Measurements from ENCODE around the gene U2AF1L4. TPM values are rescaled to one million over a fixed set of nuclear protein-coding genes. Genes with fewer than 3 reads are reported as not detected.

U2AF1L4 gene
- total RNA-seq, 4 donors from 2014 or later, result 18.8 to 45.5 (median 21.9) TPM

GRCh38 chr19:35695895-35696422, 49.3 kb downstream of the U2AF1L4 start:
- Histone ChIP-seq H3K27ac (no peak overlapping the region), H3K4me1 (no peaks in the 10 kb centered on the region), H3K4me3 (no peak overlapping the region), H3K27me3 (no peaks in the 10 kb centered on the region), H3K36me3 (no peaks in the 10 kb centered on the region), H3K9me3 (no peaks in the 10 kb centered on the region)
- no peak for DNase-seq (ENCODE audit: low spot score in 2 of 2)
- 87% methylated on average over 2 of the region's 2 CpGs for WGBS
- no peak for TF ChIP-seq POLR2A (IDR thresholded peaks at IDR 0.05)
- TF ChIP-seq EP300 (IDR thresholded peaks at IDR 0.05), result no peak
- TF ChIP-seq, protein P1, sequence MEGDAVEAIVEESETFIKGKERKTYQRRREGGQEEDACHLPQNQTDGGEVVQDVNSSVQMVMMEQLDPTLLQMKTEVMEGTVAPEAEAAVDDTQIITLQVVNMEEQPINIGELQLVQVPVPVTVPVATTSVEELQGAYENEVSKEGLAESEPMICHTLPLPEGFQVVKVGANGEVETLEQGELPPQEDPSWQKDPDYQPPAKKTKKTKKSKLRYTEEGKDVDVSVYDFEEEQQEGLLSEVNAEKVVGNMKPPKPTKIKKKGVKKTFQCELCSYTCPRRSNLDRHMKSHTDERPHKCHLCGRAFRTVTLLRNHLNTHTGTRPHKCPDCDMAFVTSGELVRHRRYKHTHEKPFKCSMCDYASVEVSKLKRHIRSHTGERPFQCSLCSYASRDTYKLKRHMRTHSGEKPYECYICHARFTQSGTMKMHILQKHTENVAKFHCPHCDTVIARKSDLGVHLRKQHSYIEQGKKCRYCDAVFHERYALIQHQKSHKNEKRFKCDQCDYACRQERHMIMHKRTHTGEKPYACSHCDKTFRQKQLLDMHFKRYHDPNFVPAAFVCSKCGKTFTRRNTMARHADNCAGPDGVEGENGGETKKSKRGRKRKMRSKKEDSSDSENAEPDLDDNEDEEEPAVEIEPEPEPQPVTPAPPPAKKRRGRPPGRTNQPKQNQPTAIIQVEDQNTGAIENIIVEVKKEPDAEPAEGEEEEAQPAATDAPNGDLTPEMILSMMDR (IDR thresholded peaks at IDR 0.05), result no peak
- TF ChIP-seq POLR2AphosphoS5 (IDR thresholded peaks at IDR 0.05), result no peak

- Histone ChIP-seq H3K27me3 (no peaks in the 10 kb centered on the region), H3K4me3 (no peak overlapping the region), H3K36me3 (no peaks in the 10 kb centered on the region), H3K9me3 (no peaks in the 10 kb centered on the region), H3K4me1 (no peaks in the 10 kb centered on the region), H3K27ac (no peak overlapping the region)
- WGBS, result 33% methylated on average over 8 of the region's 8 CpGs
- TF ChIP-seq, protein P1 (IDR thresholded peaks at IDR 0.05), result peak; percentile 97 to 98
- no peak for TF ChIP-seq EP300 (IDR thresholded peaks at IDR 0.05)
- peak; percentile 84 to 91 for DNase-seq (ENCODE audit: low spot score in 2 of 2)
These were observed 51.2 kb downstream of the U2AF1L4 start for GRCh38 chr19:35693835-35694599.

- Histone ChIP-seq H3K4me3 (no peak overlapping the region), H3K4me1 (no peaks in the 10 kb centered on the region), H3K9me3 (no peaks in the 10 kb centered on the region), H3K27ac (no peak overlapping the region), H3K27me3 (no peaks in the 10 kb centered on the region), H3K36me3 (no peaks in the 10 kb centered on the region)
- DNase-seq (ENCODE audit: low spot score in 2 of 2), result no peak
- WGBS, result 18% methylated on average over 8 of the region's 8 CpGs
- no peak for TF ChIP-seq POLR2AphosphoS5 (IDR thresholded peaks at IDR 0.05)
- TF ChIP-seq, protein P1 (IDR thresholded peaks at IDR 0.05), result no peak
These were observed 51.8 kb downstream of the U2AF1L4 start for GRCh38 chr19:35693422-35693821.

Other genes starting within 250 kb of the U2AF1L4 start
- gene DMKN, start 231.8 kb downstream of the U2AF1L4 start, total RNA-seq, result 1,000 to 10,000 TPM; 2,237 to 6,229 (median 5,437) TPM
- 1,000 to 10,000 TPM in 3 of 4 donors, 100 to 1,000 TPM in 1; 308 to 1,594 (median 1,430) TPM for gene SBSN, start 217.1 kb downstream of the U2AF1L4 start, total RNA-seq
- 1 to 10 TPM; 4.1 to 8.4 (median 6.4) TPM for gene GAPDHS, start 212.0 kb downstream of the U2AF1L4 start, total RNA-seq
- 100 to 1,000 TPM in 3 of 4 donors, 10 to 100 TPM in 1; 67.5 to 158 (median 118) TPM for gene TMEM147, start 199.8 kb downstream of the U2AF1L4 start, total RNA-seq
- not detected for gene ATP4A, start 181.8 kb downstream of the U2AF1L4 start, total RNA-seq
- gene PMIS2, start 159.2 kb downstream of the U2AF1L4 start, total RNA-seq, result not detected
- 10 to 100 TPM; 14.9 to 18.4 (median 16.4) TPM for gene HAUS5, start 132.7 kb downstream of the U2AF1L4 start, total RNA-seq
- 10 to 100 TPM; 45.1 to 75.9 (median 65.0) TPM for gene RBM42, start 116.4 kb downstream of the U2AF1L4 start, total RNA-seq
- gene ETV2, start 103.7 kb downstream of the U2AF1L4 start, total RNA-seq, result 1 to 10 TPM; 1.0 to 4.0 (median 1.9) TPM
- gene COX6B1, start 97.1 kb downstream of the U2AF1L4 start, total RNA-seq, result 100 to 1,000 TPM; 449 to 756 (median 626) TPM
- 1 to 10 TPM; 1.5 to 8.3 (median 5.6) TPM for gene UPK1A, start 78.9 kb downstream of the U2AF1L4 start, total RNA-seq
- not detected for gene ZBTB32, start 40.9 kb downstream of the U2AF1L4 start, total RNA-seq
- 10 to 100 TPM; 31.2 to 66.8 (median 45.2) TPM for gene KMT2B, start 27.4 kb downstream of the U2AF1L4 start, total RNA-seq
- 1 to 10 TPM; 3.3 to 8.5 (median 6.9) TPM for gene IGFLR1, start 3.0 kb downstream of the U2AF1L4 start, total RNA-seq
- 10 to 100 TPM; 27.1 to 57.2 (median 42.4) TPM for gene PSENEN, start 233 bp upstream of the U2AF1L4 start, total RNA-seq
- 10 to 100 TPM; 11.0 to 21.5 (median 20.0) TPM for gene LIN37, start 3.2 kb upstream of the U2AF1L4 start, total RNA-seq
- 10 to 100 TPM in 1 of 4 donors, 1 to 10 TPM in 3; 4.1 to 13.4 (median 5.5) TPM for gene HSPB6, start 11.6 kb upstream of the U2AF1L4 start, total RNA-seq
- 10 to 100 TPM in 3 of 4 donors, 1 to 10 TPM in 1; 9.6 to 23.8 (median 17.1) TPM for gene PROSER3, start 12.8 kb upstream of the U2AF1L4 start, total RNA-seq
- gene ARHGAP33, start 30.1 kb upstream of the U2AF1L4 start, total RNA-seq, result 10 to 100 TPM; 20.6 to 42.7 (median 31.7) TPM
- gene PRODH2, start 67.4 kb upstream of the U2AF1L4 start, total RNA-seq, result not detected
- not detected for gene NPHS1, start 107.1 kb upstream of the U2AF1L4 start, total RNA-seq
- gene KIRREL2, start 111.5 kb upstream of the U2AF1L4 start, total RNA-seq, result not detected
- gene APLP1, start 123.2 kb upstream of the U2AF1L4 start, total RNA-seq, result 1 to 10 TPM in 2 of 4 donors, under 1 TPM in 2; 0.64 to 1.6 (median 0.96) TPM
- gene NFKBID, start 155.1 kb upstream of the U2AF1L4 start, total RNA-seq, result 10 to 100 TPM in 1 of 4 donors, 1 to 10 TPM in 3; 3.7 to 15.7 (median 6.9) TPM
- gene HCST, start 157.1 kb upstream of the U2AF1L4 start, total RNA-seq, result 1 to 10 TPM in 1 of 4 donors, not detected in 3; 8.3 TPM
- 10 to 100 TPM; 12.4 to 29.4 (median 15.6) TPM for gene TYROBP, start 162.9 kb upstream of the U2AF1L4 start, total RNA-seq
- 10 to 100 TPM; 10.9 to 18.3 (median 12.8) TPM for gene LRFN3, start 191.0 kb upstream of the U2AF1L4 start, total RNA-seq
- 10 to 100 TPM; 21.6 to 29.6 (median 27.5) TPM for gene SDHAF1, start 249.8 kb upstream of the U2AF1L4 start, total RNA-seq